Measurements from ENCODE around the gene DAB2.

Gene DAB2

GRCh38 chr5:39447968-39448367 is 23.2 kb upstream of the DAB2 start:
- FAIRE-seq = no peak

- no peak for FAIRE-seq
These were observed 22.3 kb upstream of the DAB2 start for GRCh38 chr5:39447059-39447458.

GRCh38 chr5:39446231-39446630 is 21.5 kb upstream of the DAB2 start:
- FAIRE-seq = no peak

GRCh38 chr5:39443911-39444310 is 19.1 kb upstream of the DAB2 start:
- no peak for FAIRE-seq

- FAIRE-seq = no peak
These were observed 18.2 kb upstream of the DAB2 start for GRCh38 chr5:39442991-39443390.

GRCh38 chr5:39441838-39442237 is 17.1 kb upstream of the DAB2 start:
- no peak for FAIRE-seq

- FAIRE-seq = no peak
These were observed 16.3 kb upstream of the DAB2 start for GRCh38 chr5:39440958-39441624.

GRCh38 chr5:39440192-39440957 is 15.6 kb upstream of the DAB2 start:
- FAIRE-seq = no peak

GRCh38 chr5:39439582-39440162 is 14.9 kb upstream of the DAB2 start:
- peak; percentile 15 for FAIRE-seq

GRCh38 chr5:39437467-39437866 is 12.7 kb upstream of the DAB2 start:
- no peak for FAIRE-seq

- FAIRE-seq = no peak
These were observed 9.1 kb upstream of the DAB2 start for GRCh38 chr5:39433848-39434247.

- FAIRE-seq = no peak
These were observed 8.1 kb upstream of the DAB2 start for GRCh38 chr5:39432696-39433530.

- no peak for FAIRE-seq
These were observed 5.7 kb upstream of the DAB2 start for GRCh38 chr5:39430461-39430860.

- no peak for FAIRE-seq
These were observed 3.9 kb upstream of the DAB2 start for GRCh38 chr5:39428640-39429039.

GRCh38 chr5:39427633-39428032 is 2.9 kb upstream of the DAB2 start:
- no peak for FAIRE-seq

- peak; percentile 95 for FAIRE-seq
These were observed 2.4 kb upstream of the DAB2 start for GRCh38 chr5:39427229-39427628.

GRCh38 chr5:39426746-39427105 is 1.9 kb upstream of the DAB2 start:
- FAIRE-seq = no peak

GRCh38 chr5:39426051-39426745 is 1.4 kb upstream of the DAB2 start:
- no peak for FAIRE-seq

GRCh38 chr5:39423331-39423751 is 1.4 kb downstream of the DAB2 start:
- no peak for FAIRE-seq

GRCh38 chr5:39422728-39423285 is 2.0 kb downstream of the DAB2 start:
- FAIRE-seq = no peak

- FAIRE-seq = no peak
These were observed 2.7 kb downstream of the DAB2 start for GRCh38 chr5:39422036-39422606.
